ENCODE measurements around the gene TTI1.

TTI1 gene

DNA sequence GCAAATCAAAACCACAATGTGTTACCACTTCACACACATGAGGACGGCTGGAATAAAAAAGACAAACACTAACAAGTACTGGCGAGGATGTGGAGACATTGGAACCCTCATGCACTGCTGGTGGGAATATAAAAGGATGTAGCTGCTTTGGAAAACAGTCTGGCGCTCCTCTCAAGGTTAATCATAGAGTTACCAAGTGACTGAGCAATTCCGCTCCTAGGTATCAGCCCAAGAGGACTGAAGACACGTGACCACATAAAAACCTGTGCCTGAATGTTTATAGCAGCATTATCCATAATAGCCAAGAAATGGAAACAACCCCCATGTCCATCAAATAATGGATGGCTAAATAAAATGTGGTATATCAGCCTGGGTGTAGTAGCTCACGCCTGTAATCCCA, 85.3 kb downstream of the TTI1 start:
- TF ChIP-seq YY1 (IDR thresholded peaks at IDR 0.05; ENCODE audit: low read depth) (no peak), TAF1 (IDR thresholded peaks at IDR 0.05; ENCODE audit: low read depth) (no peak), EGR1 (IDR thresholded peaks at IDR 0.05) (no peak), TEAD4 (IDR thresholded peaks at IDR 0.05) (no peak), RAD21 (IDR thresholded peaks at IDR 0.05; ENCODE audit: low read depth) (no peak), EP300 (IDR thresholded peaks at IDR 0.05; ENCODE audit: borderline replicate concordance) (no peak), ZBTB7A (IDR thresholded peaks at IDR 0.05; ENCODE audit: low read depth) (no peak), CEBPB (IDR thresholded peaks at IDR 0.05) (no peak)
- TF ChIP-seq, protein P1, sequence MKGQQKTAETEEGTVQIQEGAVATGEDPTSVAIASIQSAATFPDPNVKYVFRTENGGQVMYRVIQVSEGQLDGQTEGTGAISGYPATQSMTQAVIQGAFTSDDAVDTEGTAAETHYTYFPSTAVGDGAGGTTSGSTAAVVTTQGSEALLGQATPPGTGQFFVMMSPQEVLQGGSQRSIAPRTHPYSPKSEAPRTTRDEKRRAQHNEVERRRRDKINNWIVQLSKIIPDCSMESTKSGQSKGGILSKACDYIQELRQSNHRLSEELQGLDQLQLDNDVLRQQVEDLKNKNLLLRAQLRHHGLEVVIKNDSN (IDR thresholded peaks at IDR 0.05) = no peak

DNA sequence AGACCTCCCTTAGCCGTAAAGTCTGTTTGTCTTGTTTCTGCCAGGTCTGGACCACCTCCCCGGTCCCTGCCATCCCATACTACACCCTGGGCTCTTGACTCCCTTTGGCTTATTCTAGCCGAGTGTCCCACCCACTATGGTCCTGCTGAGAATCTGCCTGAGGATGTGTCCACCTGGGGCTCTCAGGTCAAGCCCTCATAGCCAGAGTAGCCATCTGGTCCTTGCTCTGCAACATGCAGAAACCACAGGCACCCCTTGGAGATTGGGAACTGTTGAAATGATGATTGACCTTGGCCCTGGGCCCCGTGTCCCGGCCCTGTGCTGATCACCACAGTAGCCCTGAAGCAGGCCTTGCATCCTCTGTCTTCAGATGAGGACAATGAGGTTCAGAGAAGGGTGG, 86.3 kb downstream of the TTI1 start:
- TF ChIP-seq, protein P1 (IDR thresholded peaks at IDR 0.05) = no peak
- TF ChIP-seq CREB1 (IDR thresholded peaks at IDR 0.05; ENCODE audit: low read depth) = no peak
- no peak for TF ChIP-seq MAX (IDR thresholded peaks at IDR 0.05)

- TF ChIP-seq MAX (IDR thresholded peaks at IDR 0.05) (no peak), NFIC (IDR thresholded peaks at IDR 0.05) (no peak), FOXM1 (IDR thresholded peaks at IDR 0.05; ENCODE audit: borderline replicate concordance, low read depth) (no peak), ZBTB7A (IDR thresholded peaks at IDR 0.05; ENCODE audit: low read depth) (no peak), YY1 (IDR thresholded peaks at IDR 0.05; ENCODE audit: low read depth) (no peak), RAD21 (IDR thresholded peaks at IDR 0.05; ENCODE audit: low read depth) (no peak), TAF1 (IDR thresholded peaks at IDR 0.05; ENCODE audit: low read depth) (no peak), EGR1 (IDR thresholded peaks at IDR 0.05) (no peak), CREB1 (IDR thresholded peaks at IDR 0.05; ENCODE audit: low read depth) (no peak), CEBPB (IDR thresholded peaks at IDR 0.05) (no peak), EP300 (IDR thresholded peaks at IDR 0.05; ENCODE audit: borderline replicate concordance) (no peak)
- TF ChIP-seq, protein P2, sequence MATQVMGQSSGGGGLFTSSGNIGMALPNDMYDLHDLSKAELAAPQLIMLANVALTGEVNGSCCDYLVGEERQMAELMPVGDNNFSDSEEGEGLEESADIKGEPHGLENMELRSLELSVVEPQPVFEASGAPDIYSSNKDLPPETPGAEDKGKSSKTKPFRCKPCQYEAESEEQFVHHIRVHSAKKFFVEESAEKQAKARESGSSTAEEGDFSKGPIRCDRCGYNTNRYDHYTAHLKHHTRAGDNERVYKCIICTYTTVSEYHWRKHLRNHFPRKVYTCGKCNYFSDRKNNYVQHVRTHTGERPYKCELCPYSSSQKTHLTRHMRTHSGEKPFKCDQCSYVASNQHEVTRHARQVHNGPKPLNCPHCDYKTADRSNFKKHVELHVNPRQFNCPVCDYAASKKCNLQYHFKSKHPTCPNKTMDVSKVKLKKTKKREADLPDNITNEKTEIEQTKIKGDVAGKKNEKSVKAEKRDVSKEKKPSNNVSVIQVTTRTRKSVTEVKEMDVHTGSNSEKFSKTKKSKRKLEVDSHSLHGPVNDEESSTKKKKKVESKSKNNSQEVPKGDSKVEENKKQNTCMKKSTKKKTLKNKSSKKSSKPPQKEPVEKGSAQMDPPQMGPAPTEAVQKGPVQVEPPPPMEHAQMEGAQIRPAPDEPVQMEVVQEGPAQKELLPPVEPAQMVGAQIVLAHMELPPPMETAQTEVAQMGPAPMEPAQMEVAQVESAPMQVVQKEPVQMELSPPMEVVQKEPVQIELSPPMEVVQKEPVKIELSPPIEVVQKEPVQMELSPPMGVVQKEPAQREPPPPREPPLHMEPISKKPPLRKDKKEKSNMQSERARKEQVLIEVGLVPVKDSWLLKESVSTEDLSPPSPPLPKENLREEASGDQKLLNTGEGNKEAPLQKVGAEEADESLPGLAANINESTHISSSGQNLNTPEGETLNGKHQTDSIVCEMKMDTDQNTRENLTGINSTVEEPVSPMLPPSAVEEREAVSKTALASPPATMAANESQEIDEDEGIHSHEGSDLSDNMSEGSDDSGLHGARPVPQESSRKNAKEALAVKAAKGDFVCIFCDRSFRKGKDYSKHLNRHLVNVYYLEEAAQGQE (IDR thresholded peaks at IDR 0.05; ENCODE audit: low read depth) = no peak
Observed at GRCh38 chr20:37945091-37945547, 88.1 kb downstream of the TTI1 start.

DNA sequence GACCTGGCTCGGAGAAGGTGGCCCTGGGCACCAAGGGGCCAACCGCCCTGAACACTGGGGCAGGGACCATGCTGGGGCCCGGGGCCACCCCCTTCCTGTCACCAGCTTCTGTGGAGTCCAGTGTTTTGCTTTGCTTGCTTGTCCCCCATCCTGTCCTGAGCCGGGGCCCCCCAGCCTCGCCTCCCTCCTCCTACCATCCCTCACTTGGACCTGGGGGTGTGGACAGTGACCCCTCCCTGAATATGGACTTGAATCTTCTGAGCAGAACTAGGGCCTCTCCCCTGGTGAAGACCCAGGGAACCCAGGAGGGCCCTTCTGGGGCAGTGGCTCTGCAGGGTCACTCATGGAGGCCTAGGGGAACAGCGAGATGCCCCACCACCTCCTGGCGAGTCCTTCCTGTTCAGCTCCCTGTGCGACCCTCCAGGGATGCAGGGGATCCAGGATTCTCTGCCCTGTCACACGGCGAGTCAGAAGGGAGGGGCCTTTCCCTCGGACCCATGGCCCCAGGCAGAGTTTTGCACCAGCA, 88.7 kb downstream of the TTI1 start:
- TF ChIP-seq CREB1 (IDR thresholded peaks at IDR 0.05; ENCODE audit: low read depth) (no peak), CEBPB (IDR thresholded peaks at IDR 0.05) (no peak), TEAD4 (IDR thresholded peaks at IDR 0.05) (no peak), EGR1 (IDR thresholded peaks at IDR 0.05) (no peak)

GRCh38 chr20:37943501-37944455, 89.5 kb downstream of the TTI1 start:
- no peak for TF ChIP-seq EP300 (IDR thresholded peaks at IDR 0.05; ENCODE audit: borderline replicate concordance)
- TF ChIP-seq EGR1 (IDR thresholded peaks at IDR 0.05) = no peak
- no peak for TF ChIP-seq TEAD4 (IDR thresholded peaks at IDR 0.05)
- no peak for TF ChIP-seq RAD21 (IDR thresholded peaks at IDR 0.05; ENCODE audit: low read depth)
- no peak for TF ChIP-seq TCF12 (IDR thresholded peaks at IDR 0.05; ENCODE audit: low read depth)
- TF ChIP-seq, protein P2 (IDR thresholded peaks at IDR 0.05; ENCODE audit: low read depth) = no peak
- no peak for TF ChIP-seq NFIC (IDR thresholded peaks at IDR 0.05)
- TF ChIP-seq YY1 (IDR thresholded peaks at IDR 0.05; ENCODE audit: low read depth) = no peak
- TF ChIP-seq CREB1 (IDR thresholded peaks at IDR 0.05; ENCODE audit: low read depth) = no peak
- TF ChIP-seq ZBTB7A (IDR thresholded peaks at IDR 0.05; ENCODE audit: low read depth) = no peak
- TF ChIP-seq TAF1 (IDR thresholded peaks at IDR 0.05; ENCODE audit: low read depth) = no peak
- TF ChIP-seq, protein P1 (IDR thresholded peaks at IDR 0.05) = no peak
- TF ChIP-seq FOXM1 (IDR thresholded peaks at IDR 0.05; ENCODE audit: borderline replicate concordance, low read depth) = no peak
- no peak for TF ChIP-seq CEBPB (IDR thresholded peaks at IDR 0.05)
- no peak for TF ChIP-seq MAX (IDR thresholded peaks at IDR 0.05)

Data from Ishikawa (cell line).